ENCODE results near the gene PLCD3. TPM values are rescaled to one million over a fixed set of nuclear protein-coding genes. Genes with fewer than 3 reads are reported as not detected.

The PLCD3 gene
- polyA plus RNA-seq, 1 donor from 2014 or later = 1.3 TPM

DNA sequence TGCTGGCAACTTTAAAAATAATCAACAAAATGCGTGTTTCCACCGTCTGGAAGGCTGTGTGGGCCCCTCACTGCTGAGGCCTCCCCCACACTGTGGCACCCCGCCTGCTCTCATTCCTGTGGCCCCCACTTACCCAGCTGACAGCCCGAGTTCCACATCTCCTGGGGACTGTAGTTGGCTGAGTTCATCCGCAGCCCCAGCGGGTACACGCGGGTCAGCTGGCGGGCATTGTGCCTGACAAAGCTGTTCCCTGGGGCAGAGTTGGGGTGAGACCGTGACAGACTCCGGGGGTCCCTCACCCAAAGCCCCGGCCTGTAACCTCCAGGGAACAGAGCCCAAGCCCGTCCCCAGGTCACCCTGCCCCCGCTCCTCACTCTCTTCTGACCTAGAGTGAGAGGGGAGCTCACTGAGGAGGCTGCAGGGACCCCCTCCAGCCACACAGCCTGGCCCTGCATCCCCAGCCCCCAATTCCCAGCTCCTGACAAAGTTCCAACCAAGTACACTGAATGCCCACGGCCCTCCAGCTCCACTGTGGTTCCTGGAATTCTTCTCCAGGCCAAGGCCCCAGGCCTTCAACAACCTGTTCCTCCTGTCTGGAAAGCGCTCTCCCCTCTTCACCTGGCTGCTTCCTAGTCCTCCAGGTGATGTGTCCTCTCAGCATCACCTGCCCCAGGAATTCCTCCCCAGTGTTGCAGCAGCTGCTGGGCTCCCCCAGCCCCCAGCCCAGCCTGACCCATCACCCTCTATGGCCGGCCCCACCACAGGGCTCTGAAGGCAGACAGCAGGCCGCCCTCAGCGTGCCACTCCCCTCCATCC is 18.0 kb downstream of the PLCD3 start:
- Histone ChIP-seq H2AFZ (ENCODE audit: low read depth, low read length) (no peak overlapping the region), H3F3A (ENCODE audit: insufficient read depth, low read length, poor library complexity, severe bottlenecking) (no peaks in the 10 kb centered on the region), H3K27ac (ENCODE audit: low read length) (no peak overlapping the region), H3K79me2 (replicated peaks; ENCODE audit: insufficient read depth, low read length) (no peaks in the 10 kb centered on the region), H3K27me3 (ENCODE audit: insufficient read depth, low read depth, low read length) (no peaks in the 10 kb centered on the region), H3K4me3 (ENCODE audit: low read length) (no peak overlapping the region), H3K36me3 (ENCODE audit: insufficient read depth, low read length) (no peaks in the 10 kb centered on the region), H4K20me1 (ENCODE audit: insufficient read depth) (no peaks in the 10 kb centered on the region), H3K9me2 (ENCODE audit: insufficient read depth, low read length) (no peaks in the 10 kb centered on the region), H3K9ac (ENCODE audit: low read length) (no peak overlapping the region), H3K9me3 (ENCODE audit: low read length) (no peaks in the 10 kb centered on the region), H3K4me2 (ENCODE audit: low read length) (no peak overlapping the region)
- TF ChIP-seq EP300 (conservative IDR thresholded peaks at IDR 0.05; ENCODE audit: poor library complexity, severe bottlenecking) (no peak), EZH2 (IDR thresholded peaks at IDR 0.05; ENCODE audit: borderline replicate concordance, insufficient read depth, low read length, poor library complexity, severe bottlenecking) (no peak), POLR2AphosphoS5 (IDR thresholded peaks at IDR 0.05) (no peak), TAF1 (IDR thresholded peaks at IDR 0.05; ENCODE audit: low read depth) (no peak), MXI1 (conservative IDR thresholded peaks at IDR 0.05; ENCODE audit: poor library complexity, severe bottlenecking) (no peak), SMC3 (conservative IDR thresholded peaks at IDR 0.05; ENCODE audit: poor library complexity) (no peak), RAD21 (conservative IDR thresholded peaks at IDR 0.05) (no peak)
- TF ChIP-seq, protein P1, sequence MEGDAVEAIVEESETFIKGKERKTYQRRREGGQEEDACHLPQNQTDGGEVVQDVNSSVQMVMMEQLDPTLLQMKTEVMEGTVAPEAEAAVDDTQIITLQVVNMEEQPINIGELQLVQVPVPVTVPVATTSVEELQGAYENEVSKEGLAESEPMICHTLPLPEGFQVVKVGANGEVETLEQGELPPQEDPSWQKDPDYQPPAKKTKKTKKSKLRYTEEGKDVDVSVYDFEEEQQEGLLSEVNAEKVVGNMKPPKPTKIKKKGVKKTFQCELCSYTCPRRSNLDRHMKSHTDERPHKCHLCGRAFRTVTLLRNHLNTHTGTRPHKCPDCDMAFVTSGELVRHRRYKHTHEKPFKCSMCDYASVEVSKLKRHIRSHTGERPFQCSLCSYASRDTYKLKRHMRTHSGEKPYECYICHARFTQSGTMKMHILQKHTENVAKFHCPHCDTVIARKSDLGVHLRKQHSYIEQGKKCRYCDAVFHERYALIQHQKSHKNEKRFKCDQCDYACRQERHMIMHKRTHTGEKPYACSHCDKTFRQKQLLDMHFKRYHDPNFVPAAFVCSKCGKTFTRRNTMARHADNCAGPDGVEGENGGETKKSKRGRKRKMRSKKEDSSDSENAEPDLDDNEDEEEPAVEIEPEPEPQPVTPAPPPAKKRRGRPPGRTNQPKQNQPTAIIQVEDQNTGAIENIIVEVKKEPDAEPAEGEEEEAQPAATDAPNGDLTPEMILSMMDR (IDR thresholded peaks at IDR 0.05; ENCODE audit: poor library complexity, severe bottlenecking) = no peak
- TF ChIP-seq, protein P2, sequence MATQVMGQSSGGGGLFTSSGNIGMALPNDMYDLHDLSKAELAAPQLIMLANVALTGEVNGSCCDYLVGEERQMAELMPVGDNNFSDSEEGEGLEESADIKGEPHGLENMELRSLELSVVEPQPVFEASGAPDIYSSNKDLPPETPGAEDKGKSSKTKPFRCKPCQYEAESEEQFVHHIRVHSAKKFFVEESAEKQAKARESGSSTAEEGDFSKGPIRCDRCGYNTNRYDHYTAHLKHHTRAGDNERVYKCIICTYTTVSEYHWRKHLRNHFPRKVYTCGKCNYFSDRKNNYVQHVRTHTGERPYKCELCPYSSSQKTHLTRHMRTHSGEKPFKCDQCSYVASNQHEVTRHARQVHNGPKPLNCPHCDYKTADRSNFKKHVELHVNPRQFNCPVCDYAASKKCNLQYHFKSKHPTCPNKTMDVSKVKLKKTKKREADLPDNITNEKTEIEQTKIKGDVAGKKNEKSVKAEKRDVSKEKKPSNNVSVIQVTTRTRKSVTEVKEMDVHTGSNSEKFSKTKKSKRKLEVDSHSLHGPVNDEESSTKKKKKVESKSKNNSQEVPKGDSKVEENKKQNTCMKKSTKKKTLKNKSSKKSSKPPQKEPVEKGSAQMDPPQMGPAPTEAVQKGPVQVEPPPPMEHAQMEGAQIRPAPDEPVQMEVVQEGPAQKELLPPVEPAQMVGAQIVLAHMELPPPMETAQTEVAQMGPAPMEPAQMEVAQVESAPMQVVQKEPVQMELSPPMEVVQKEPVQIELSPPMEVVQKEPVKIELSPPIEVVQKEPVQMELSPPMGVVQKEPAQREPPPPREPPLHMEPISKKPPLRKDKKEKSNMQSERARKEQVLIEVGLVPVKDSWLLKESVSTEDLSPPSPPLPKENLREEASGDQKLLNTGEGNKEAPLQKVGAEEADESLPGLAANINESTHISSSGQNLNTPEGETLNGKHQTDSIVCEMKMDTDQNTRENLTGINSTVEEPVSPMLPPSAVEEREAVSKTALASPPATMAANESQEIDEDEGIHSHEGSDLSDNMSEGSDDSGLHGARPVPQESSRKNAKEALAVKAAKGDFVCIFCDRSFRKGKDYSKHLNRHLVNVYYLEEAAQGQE (IDR thresholded peaks at IDR 0.05; ENCODE audit: borderline replicate concordance) = no peak

DNA sequence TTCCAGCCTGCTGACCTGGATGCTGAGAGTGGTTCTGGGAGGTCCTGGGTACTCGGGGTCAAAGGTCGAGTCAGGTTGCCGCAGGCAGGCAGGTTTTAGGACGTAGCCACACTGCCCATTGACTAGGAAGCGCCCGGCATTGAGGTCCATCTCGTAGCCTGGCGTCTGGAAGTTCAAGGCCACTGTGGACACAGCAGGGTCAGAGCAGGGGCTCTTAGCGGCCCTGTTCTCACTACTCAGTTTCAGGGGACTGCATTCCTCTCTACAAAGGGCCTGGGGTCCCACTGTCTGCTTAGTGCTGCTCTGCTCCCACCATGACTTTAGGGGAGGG is 18.9 kb downstream of the PLCD3 start:
- Histone ChIP-seq H4K20me1 (ENCODE audit: insufficient read depth) (no peaks in the 10 kb centered on the region), H3K9ac (ENCODE audit: low read length) (no peak overlapping the region), H2AFZ (ENCODE audit: low read depth, low read length) (no peak overlapping the region), H3K27me3 (ENCODE audit: insufficient read depth, low read depth, low read length) (no peaks in the 10 kb centered on the region), H3F3A (ENCODE audit: insufficient read depth, low read length, poor library complexity, severe bottlenecking) (no peaks in the 10 kb centered on the region), H3K4me2 (ENCODE audit: low read length) (no peak overlapping the region), H3K27ac (ENCODE audit: low read length) (no peak overlapping the region), H3K9me3 (ENCODE audit: low read length) (no peaks in the 10 kb centered on the region), H3K4me3 (ENCODE audit: low read length) (no peak overlapping the region), H3K79me2 (replicated peaks; ENCODE audit: insufficient read depth, low read length) (no peaks in the 10 kb centered on the region), H3K36me3 (ENCODE audit: insufficient read depth, low read length) (no peaks in the 10 kb centered on the region), H3K9me2 (ENCODE audit: insufficient read depth, low read length) (no peaks in the 10 kb centered on the region)
- no peak for TF ChIP-seq SMC3 (conservative IDR thresholded peaks at IDR 0.05; ENCODE audit: poor library complexity)
